GM12801 (cell line): ENCODE results near the gene HRH4.

Source experiments
- CTCF ChIP-seq: IDR thresholded peaks from one replicate; pipeline ENCODE4 v1.5.1; 2011; ENCODE audit warnings: control low read depth; ENCODE audit not compliant: insufficient read length; ENCODE audit errors: extremely low read depth

Gene HRH4

GRCh38 chr18:24460388-24460787 lies at the start of gene HRH4:
Gene HRH4, plus strand, starts transcription at chr18:24460637. Its CDS starts 92 bp downstream, at chr18:24460729.
- no peak for TF ChIP-seq CTCF

GRCh38 chr18:24413148-24413547 lies 47.3 kb upstream of the HRH4 start:
- no peak for TF ChIP-seq CTCF

GRCh38 chr18:24414349-24415003 lies 46.0 kb upstream of the HRH4 start:
- no peak for TF ChIP-seq CTCF

- TF ChIP-seq CTCF: no peak
Measured at GRCh38 chr18:24417480-24417879, 43.0 kb upstream of the HRH4 start.

GRCh38 chr18:24420551-24420950 lies 39.9 kb upstream of the HRH4 start:
- TF ChIP-seq CTCF: no peak

- TF ChIP-seq CTCF: no peak
Measured at GRCh38 chr18:24421831-24422230, 38.6 kb upstream of the HRH4 start.

- TF ChIP-seq CTCF: no peak
Measured at GRCh38 chr18:24426073-24426397, 34.4 kb upstream of the HRH4 start.
